OCI-LY7 (cell line): ENCODE data around the gene ZBTB11.

Source experiments
- EZH2phosphoT487 ChIP-seq: fragments of 200-600 bp; sonication (generic); IDR thresholded peaks from 2 replicates; pipeline ENCODE4 v1.6.1; 2018; ENCODE audit warnings: low read depth, borderline replicate concordance, mild to moderate bottlenecking, mixed run types, antibody characterized with exemption, low read length, moderate library complexity, mixed read lengths
- TF ChIP-seq, protein P1 (sequence below): fragments of 200-600 bp; sonication (generic); conservative IDR thresholded peaks from 2 replicates; pipeline ENCODE4 v1.5.1; 2014; ENCODE audit warnings: mild to moderate bottlenecking, antibody characterized with exemption, low read length, moderate library complexity, mixed read lengths

DNA sequence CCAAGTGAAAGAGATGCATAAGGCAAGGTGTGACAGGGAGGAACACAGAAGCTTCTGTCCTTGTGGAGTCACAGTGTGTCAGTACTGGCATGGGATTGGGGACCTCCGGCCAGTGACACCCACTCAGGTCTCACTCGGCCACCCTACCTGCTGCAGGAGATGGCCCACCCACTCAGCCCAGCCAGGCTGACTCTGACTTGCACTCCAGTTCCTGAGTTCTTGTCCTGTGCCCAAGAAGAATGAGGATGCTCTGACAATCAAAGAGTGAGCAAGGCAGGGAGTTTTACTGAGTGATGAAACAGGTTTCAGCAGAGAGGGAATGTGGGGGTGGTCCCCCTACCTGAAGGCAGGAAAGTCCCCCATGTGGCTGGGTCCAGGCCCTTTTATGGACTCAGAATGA is 52.1 kb downstream of the ZBTB11 start:
- TF ChIP-seq, protein P1, sequence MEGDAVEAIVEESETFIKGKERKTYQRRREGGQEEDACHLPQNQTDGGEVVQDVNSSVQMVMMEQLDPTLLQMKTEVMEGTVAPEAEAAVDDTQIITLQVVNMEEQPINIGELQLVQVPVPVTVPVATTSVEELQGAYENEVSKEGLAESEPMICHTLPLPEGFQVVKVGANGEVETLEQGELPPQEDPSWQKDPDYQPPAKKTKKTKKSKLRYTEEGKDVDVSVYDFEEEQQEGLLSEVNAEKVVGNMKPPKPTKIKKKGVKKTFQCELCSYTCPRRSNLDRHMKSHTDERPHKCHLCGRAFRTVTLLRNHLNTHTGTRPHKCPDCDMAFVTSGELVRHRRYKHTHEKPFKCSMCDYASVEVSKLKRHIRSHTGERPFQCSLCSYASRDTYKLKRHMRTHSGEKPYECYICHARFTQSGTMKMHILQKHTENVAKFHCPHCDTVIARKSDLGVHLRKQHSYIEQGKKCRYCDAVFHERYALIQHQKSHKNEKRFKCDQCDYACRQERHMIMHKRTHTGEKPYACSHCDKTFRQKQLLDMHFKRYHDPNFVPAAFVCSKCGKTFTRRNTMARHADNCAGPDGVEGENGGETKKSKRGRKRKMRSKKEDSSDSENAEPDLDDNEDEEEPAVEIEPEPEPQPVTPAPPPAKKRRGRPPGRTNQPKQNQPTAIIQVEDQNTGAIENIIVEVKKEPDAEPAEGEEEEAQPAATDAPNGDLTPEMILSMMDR = no peak
- TF ChIP-seq EZH2phosphoT487 = no peak
